CD4-positive, alpha-beta T cell treated with Interleukin-21 for 1 hour (primary cell): ENCODE results near the gene DNAH14.
"Not testable (repeated sequence)": the region's sequence is repeated elsewhere in the genome, so short reads cannot be mapped to it uniquely, and the experiment has no call there.

ENCODE experiments used
- DNase-seq: peaks from one replicate; pipeline ENCODE4 v3.0.0-alpha.2; 2020

Gene DNAH14

DNA sequence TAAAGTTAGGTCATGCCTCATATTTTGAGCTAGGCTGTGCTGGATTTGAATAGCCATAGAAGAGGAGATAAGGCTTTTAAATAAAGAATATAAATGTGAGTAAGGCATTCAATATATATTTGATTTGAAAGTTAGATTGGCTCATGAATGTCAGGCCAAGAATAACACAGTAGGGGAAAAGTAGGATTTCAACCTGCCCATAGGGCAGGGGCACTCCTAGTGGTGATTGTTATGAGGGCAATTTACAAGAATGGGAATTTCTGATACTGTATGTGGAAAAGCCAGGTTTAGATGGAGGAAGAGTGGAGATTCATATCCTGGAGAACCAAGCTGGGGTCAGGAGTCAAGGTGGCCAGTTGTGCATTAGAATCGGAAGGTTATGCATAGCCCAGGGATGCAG is 74.9 kb downstream of the DNAH14 start:
- no peak for DNase-seq

GRCh38 chr1:225006352-225006751 is 76.9 kb downstream of the DNAH14 start:
- not testable (repeated sequence) for DNase-seq

DNA sequence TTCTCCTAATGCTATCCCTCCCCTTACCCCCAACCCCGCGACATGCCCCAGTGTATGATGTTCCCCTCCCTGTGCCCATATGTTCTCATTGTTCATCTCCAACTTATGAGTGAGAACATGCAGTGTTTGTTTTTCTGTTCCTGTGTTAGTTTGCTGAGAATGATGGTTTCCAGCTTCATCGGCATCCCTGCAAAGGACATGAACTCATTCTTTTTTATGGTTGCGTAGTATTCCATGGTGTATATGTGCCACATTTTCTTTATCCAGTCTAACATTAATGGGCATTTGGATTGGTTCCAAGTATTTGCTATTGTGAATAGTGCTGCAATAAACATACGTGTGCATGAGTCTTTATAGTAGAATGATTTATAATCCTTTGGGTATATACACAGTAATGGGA is 78.6 kb downstream of the DNAH14 start:
- DNase-seq: not testable (repeated sequence)

- DNase-seq: no peak
Observed at GRCh38 chr1:225021037-225021436, 91.6 kb downstream of the DNAH14 start.

DNA sequence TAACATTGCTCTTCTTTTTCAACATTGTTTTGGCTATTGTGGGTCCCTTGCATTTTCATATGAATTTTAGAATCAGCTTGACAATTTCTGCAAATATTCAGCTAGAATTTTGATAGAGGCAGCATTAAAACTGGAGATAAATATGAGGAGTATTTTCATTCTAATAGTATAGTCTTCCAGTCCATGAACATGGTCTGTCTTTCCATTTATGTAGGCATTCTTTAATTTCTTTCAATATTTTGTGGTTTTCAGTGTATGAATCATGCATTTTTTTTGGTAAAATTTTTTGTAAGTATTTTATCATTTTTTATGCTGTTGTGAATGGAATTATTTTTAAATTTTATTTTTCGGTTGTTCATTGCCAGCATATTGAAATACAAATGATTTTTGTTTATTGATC is 97.2 kb downstream of the DNAH14 start:
- DNase-seq: no peak

- not testable (repeated sequence) for DNase-seq
Observed at GRCh38 chr1:225036441-225036840, 107.0 kb downstream of the DNAH14 start.

DNA sequence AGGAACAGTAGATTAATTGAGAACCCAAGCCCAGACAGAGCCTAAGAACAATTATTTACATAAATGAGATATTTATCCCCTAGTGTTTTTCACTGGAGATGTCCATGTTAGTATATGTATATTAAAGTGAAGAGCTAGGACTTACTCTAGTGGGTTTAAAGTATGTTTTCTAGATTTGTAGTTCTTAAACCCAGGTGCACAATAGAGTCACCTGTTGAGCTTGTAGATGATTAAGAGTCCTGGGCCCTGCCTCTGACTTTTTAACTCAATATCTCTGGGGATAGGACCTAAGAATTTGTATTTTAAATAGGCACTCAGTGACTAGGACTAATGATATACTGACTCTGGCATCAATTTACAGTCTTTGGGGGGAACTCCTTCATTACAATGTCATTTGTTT is 112.8 kb downstream of the DNAH14 start:
- DNase-seq: no peak

DNA sequence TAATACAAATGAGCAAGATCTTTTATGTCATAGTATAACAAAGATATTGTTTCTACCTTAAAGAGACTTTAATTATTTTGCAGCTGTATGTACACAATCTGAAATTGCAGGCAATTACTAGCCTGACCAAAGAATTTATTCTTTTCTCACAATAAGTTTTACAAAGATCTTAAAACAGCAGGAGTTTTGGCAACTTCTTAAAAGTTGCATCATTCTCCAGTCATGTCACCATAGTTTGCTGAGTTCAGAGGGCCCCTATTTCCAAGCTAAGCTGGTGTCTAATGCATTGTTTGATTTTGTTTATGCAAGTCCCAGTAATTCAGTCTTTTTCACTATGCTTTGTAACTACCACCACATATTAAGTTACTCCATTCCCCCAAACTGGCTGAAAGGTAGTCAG is 114.8 kb downstream of the DNAH14 start:
- DNase-seq: no peak

DNA sequence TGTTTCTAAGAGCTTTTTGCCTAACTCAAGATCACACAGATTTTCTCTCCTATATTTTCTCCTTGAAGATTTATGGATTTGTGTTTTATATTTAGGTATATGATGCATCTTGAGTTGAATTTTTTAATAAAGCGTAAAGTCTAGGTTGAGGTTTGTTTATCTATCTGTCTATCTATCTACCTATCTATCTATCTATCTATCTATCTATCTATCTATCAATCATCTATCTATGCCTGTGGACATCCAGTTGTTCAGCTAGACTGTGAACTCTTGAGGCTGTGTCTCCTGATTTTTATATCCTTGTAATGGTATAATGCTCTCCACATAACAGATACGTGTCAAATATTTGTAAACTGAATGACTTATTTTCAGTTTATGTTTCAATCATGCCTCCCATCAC is 120.1 kb downstream of the DNAH14 start:
- DNase-seq: no peak

DNA sequence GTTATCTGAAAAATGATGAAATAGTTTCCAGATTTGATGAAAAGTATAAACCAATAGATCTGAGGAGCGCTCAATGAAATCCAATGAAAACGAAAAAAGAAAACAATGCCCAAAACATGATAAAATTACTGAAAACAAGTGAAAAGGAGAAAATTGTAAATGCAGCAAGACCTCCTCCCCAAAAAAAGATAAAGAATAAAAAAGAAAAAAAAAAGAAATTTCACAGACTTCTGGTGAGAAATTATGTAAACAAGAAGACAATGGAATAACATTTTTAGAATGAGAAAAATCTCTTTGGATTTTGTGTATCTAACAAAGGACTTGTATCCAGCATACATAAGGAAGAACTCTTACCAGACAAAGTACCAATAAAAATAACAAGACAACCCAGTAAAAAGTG is 134.2 kb downstream of the DNAH14 start:
- DNase-seq: no peak

DNA sequence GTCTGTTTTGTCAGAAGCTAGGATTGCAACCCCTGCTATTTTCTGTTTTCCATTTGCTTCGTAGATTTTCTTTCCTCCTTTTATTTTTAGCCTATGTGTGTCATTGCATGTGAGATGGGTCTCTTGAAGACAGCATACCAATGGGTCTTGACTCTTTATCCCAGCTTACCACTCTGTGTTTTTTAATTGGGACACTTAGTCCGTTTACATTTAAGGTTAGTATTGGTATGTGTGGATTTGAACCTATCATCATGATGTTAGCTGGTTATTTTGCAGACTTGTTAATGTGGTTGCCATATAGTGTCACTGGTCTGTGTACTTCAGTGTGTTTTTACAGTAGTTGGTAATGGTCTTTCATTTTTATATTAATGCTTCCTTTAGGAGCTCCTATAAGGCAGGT is 141.5 kb downstream of the DNAH14 start:
- no peak for DNase-seq

DNA sequence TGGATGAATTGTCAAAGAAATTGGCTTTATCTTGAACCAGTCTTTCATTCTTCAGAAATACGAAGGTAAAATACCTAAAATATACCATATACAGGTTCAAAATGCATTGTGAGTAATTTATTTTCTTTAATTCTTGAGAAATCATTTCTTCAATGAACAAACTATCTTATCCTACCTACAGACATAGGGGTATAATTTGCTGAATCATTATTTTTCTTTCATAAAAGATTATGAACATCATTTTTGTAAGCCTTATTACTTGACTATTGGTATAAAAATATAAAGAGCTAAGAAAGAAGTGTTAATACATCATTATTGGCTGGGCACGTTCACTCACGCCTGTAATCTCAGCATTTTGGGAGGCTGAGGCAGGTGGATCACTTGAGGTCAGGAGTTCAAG is 167.7 kb downstream of the DNAH14 start:
- DNase-seq: no peak

GRCh38 chr1:225111000-225111399 is 181.5 kb downstream of the DNAH14 start:
- no peak for DNase-seq

- no peak for DNase-seq
Observed at GRCh38 chr1:225113265-225113664, 183.8 kb downstream of the DNAH14 start.

DNA sequence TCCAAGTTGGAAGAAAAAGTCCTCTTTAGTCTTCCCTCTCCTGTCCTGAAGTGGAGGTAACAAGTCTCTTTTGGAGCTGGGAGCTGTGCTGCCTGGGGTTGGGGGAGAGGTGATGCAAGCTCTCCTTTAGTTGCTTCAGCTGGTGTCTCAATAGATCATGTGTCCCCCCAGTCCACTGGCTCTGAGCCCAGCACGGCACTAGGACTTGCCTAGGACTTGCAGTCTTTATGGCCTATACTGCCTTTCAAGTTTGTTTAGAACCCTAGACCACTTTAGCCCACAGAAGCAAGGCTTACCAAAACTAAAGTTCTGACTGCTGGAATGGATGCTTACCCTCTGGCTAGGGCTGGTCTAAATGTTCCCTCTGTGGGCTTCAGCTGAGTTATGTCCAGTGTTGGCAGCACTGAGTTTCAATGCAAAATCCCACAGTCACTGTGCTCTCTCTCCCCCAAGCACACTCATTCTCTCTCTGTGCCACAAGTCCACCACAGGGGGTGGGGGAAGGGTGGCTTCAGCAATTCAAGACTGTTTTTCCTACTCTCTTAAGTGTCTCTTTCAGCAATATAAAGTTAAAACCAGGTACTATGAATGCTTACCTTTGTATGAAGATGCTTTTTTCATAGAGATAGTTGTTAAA is 185.0 kb downstream of the DNAH14 start:
- DNase-seq: no peak

DNA sequence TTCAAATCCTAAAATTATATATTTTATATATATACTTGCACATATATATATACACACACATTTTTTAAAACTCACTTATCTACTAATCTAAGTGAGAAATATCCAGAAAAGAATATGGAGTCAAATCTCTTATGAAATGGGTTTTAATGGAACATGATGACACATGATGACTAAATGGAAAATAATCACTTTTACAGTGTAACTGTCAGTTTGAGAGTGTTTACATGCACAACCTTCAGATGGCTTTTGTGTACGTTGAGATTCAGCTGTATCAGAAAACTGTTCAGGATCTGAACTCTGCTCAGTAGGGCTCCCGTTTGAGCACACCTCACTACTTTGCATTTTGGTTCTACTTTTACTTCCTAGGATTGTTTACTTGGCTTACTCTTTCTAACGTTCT is 189.8 kb downstream of the DNAH14 start:
- no peak for DNase-seq

- no peak for DNase-seq
Observed at GRCh38 chr1:225121095-225121494, 191.6 kb downstream of the DNAH14 start.

DNA sequence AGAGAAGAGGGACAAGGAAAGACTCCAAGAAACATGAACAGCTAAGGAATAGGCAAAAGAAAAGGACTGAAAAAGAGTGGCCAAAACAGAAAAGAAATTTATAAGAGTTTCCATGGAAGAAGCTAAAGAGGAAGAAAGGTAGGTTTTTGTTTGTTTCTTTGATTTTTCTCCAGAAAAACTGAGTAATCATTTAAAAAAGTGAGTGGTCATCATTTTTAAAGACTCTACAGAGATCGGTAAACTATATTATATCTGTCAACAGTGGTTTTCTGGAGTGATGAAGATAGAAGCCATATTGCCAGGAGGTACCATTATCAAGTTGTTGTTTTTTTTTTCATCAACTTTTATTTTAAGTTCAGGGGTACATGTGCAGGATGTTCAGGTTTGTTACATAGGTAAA is 202.4 kb downstream of the DNAH14 start:
- DNase-seq: no peak

- DNase-seq: no peak
Observed at GRCh38 chr1:225137976-225138375, 208.5 kb downstream of the DNAH14 start.

DNA sequence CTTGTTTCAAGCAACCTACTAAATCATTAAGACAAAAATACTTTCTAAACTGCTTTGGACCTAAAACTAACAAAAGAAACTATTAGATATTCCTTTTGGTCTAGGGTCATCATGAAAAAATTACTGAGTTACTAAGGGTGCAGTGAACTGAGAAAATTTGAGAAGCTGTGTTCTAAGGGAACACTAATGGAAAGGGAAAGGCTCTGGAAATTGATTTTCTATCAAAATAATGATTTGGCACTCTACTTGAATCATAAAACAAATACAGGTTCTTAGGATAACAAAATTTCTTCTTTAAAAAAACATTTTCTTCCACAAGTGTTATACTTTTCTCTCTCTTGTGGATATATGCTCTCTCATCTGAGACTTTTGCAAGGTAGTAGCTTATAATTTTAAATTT is 213.5 kb downstream of the DNAH14 start:
- DNase-seq: no peak

GRCh38 chr1:225146478-225146877 is 217.0 kb downstream of the DNAH14 start:
- no peak for DNase-seq

- DNase-seq: not testable (repeated sequence)
Observed at GRCh38 chr1:225147791-225148190, 218.3 kb downstream of the DNAH14 start.

DNA sequence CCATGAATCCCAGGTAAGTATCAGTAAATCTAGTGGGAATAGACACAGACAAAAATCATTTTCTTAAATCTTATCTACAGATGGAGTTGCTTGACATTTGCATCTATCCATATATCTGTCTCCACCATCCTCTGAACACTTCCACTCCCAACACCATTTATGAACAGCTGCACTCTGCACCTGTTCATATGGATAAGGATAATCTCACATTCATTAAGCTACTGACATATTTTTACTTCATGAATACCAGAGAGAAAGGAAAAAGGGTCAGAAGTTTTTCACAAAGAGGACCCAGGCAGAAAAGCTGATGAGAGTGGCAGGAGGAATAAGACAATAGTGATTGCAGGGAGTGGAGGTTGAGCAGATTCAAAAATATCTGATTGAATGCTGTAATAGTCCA is 222.6 kb downstream of the DNAH14 start:
- no peak for DNase-seq

DNA sequence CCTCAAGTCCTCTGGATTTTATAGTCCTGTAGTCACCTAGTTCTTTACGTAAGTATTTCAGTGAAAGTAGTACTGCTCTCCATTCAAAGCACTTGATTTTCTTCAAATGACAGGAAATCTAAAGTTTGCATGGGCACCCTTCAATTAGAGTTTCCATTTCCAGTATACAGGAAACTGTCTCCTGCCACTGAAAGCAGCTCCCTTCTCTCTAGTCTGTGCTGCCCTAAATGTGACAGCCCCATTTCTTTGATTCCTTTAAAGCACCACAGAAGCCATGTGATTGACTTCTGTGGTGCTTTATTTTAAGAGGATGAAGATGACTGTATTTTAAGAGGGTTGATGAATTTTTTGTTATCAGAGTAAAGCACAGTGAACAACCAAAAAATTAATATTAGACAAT is 226.1 kb downstream of the DNAH14 start:
- DNase-seq: no peak

DNA sequence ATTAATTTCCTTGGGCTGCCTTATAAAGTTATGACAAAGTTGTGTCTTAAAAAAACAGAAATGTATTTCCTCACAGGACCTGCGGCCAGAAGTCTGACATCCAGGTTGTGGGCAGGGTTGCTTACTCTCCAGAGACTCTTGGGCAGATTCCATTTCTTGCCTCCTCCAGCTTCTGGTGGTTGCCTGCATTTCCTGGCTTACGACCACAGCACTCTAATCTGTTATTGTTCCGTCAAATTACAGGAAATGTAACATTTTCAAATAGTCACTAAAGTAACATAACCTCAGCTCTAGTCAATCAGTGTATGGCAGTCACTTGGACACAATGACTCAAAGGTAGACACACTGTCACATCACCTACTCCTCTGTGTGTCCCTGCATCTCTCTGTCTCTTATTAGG is 226.8 kb downstream of the DNAH14 start:
- DNase-seq: no peak

DNA sequence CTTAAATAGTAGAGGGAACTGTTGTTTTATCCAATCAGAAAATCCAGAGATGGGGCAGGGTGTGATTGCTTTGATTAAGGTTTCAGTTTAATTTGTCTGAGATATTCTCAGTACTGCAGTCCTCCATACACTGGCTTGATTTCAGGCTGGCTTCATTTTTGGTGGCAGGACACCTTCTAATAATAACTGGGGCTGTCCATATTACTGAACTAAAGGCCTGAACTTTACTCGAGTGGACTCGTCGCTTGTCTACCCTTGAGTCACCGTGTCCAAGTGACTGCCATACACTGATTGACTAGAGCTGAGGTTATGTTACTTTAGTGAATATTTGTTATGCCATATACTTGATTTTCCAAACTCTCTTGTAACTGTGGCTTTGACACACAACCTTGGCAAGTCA is 228.8 kb downstream of the DNAH14 start:
- no peak for DNase-seq
